ENCODE data around the gene ALDH6A1. TPM values are rescaled to one million over a fixed set of nuclear protein-coding genes. Genes with fewer than 3 reads are reported as not detected.

Gene ALDH6A1
- total RNA-seq, 6 experiments from 2014 or later, result 13.3 to 17.7 (median 14.4) TPM

DNA sequence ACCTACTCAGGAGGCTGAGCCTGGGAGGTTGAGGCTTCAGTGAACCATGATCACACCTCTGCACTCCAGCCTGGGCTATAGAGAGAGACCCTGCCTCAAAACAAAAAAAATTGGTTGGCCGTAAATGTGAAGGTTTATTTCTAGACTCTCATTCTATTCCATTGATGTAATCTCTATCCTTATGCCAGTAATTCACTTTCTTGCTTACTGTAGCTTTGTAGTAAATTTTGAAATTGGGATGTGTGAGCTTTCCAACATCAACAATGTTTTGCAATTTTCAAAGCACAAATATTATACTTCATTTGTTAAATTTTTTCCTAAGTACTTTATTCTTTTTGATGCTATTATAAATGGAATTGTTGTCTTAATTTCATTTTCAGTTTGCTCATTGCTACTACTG, 25.1 kb upstream of the ALDH6A1 start:
- no peaks in the 10 kb centered on the region for H3K9me3 Mint-ChIP-seq
- no peak for DNase-seq
- no peaks in the 10 kb centered on the region; the same call in 1 of the 2 replicates for H3K27me3 Mint-ChIP-seq (ENCODE audit: insufficient read depth)
- H3K36me3 Mint-ChIP-seq (ENCODE audit: low read depth), result no peaks in the 10 kb centered on the region
- H3K4me3 Mint-ChIP-seq, result no peak overlapping the region
- H3K27ac Mint-ChIP-seq, result no peak overlapping the region
- H3K4me1 Mint-ChIP-seq (ENCODE audit: low read depth), result no peaks in the 10 kb centered on the region
- TF ChIP-seq, protein P1, sequence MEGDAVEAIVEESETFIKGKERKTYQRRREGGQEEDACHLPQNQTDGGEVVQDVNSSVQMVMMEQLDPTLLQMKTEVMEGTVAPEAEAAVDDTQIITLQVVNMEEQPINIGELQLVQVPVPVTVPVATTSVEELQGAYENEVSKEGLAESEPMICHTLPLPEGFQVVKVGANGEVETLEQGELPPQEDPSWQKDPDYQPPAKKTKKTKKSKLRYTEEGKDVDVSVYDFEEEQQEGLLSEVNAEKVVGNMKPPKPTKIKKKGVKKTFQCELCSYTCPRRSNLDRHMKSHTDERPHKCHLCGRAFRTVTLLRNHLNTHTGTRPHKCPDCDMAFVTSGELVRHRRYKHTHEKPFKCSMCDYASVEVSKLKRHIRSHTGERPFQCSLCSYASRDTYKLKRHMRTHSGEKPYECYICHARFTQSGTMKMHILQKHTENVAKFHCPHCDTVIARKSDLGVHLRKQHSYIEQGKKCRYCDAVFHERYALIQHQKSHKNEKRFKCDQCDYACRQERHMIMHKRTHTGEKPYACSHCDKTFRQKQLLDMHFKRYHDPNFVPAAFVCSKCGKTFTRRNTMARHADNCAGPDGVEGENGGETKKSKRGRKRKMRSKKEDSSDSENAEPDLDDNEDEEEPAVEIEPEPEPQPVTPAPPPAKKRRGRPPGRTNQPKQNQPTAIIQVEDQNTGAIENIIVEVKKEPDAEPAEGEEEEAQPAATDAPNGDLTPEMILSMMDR (IDR thresholded peaks at IDR 0.05), result no peak

DNA sequence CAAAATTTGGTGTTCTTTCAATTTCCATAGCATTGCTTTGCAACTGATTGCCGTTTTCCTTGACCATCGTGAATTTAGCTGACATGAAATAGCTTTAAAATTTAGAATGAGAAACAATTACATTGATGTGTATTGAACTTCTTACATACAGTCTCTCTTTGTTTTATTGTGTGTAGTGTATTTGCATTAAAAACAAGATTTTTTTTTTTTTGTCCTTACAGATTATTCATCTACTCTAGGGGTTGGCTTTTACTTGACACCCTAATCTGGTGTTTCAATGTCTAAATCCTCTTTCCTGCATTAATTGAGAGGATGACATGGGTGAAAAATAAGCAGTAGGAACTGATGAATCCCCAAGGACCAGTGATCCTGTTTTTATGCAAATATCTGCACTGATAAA, 21.1 kb upstream of the ALDH6A1 start:
- TF ChIP-seq, protein P1 (IDR thresholded peaks at IDR 0.05), result no peak
- H3K27ac Mint-ChIP-seq, result no peak overlapping the region
- no peaks in the 10 kb centered on the region; the same call in 1 of the 2 replicates for H3K27me3 Mint-ChIP-seq (ENCODE audit: insufficient read depth)
- 0 out of 2 replicates have a peak, but pooled peaks cover 4% of the 10 kb centered on the region for H3K36me3 Mint-ChIP-seq (ENCODE audit: low read depth)
- DNase-seq, result no peak
- no peaks in the 10 kb centered on the region for H3K9me3 Mint-ChIP-seq
- no peaks in the 10 kb centered on the region for H3K4me1 Mint-ChIP-seq (ENCODE audit: low read depth)
- H3K4me3 Mint-ChIP-seq, result no peak overlapping the region

DNA sequence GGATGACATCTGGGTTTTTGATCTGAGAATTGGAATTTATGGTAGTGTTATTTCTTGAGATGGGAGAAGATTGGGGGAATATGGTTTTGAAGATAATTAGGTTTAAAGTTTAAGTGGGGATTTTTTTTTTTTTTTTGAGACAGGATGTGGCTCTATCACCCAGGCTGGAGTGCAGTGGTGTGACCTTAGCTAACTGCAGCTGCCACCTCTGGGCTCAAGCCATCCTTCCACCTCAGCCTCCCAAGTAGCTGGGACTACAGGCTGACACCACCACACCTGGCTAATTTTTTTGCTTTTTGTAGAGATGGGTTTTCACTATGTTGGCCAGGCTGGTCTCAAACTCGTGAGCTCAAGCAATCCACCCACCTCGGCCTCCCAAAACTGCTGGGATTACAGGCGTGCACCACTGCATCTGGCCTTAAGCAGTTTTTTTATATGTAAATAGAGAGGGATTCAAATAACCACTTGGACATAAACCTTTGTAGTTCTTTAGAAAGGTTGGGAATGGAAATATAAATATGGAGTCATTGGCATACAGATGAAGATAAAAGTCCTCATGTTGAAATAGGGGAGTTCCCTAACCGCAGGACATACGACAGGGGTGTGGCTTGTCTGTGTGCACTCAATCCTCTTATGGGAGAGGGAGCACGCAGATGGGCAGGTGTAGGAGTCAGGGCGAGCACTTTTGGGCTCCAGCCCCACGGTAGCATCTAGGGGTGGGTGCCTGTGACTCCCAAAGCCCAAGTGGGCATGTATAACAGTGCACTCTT, 5.2 kb upstream of the ALDH6A1 start:
- Mint-ChIP-seq H3K9me3 (no peaks in the 10 kb centered on the region), H3K4me3 (no peak overlapping the region), H3K27me3 (ENCODE audit: insufficient read depth) (peaks cover 5% of the 10 kb centered on the region), H3K4me1 (ENCODE audit: low read depth) (peaks cover 13% of the 10 kb centered on the region), H3K27ac (no peak overlapping the region; the same call in 1 of the 2 replicates), H3K36me3 (ENCODE audit: low read depth) (no peaks in the 10 kb centered on the region; the same call in 1 of the 2 replicates)
- DNase-seq, result no peak
- TF ChIP-seq, protein P1 (IDR thresholded peaks at IDR 0.05), result no peak

DNA sequence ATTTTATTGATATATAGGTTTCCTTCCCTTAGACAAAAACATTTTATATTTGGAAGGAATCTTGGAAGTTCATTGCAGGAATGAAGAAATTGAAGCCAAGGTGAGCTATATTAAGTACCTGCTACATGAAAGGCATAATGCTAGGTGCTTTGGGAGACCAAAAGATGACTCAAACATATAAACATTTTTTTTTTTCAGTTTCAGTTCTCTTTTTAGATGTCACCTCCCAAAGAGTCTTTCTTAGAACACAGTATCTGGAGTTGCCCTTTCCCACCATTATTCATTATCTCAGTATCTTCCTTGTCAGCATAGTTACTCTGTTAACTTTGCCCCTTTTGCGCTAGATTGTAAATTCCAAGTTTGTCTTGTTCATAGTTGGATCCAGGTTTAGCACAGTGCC, 1.6 kb upstream of the ALDH6A1 start:
- peak overlapping the region; percentile 94 for H3K27ac Mint-ChIP-seq
- peaks cover 30% of the 10 kb centered on the region for H3K4me1 Mint-ChIP-seq (ENCODE audit: low read depth)
- H3K27me3 Mint-ChIP-seq (ENCODE audit: insufficient read depth), result peaks cover 7% of the 10 kb centered on the region
- no peaks in the 10 kb centered on the region; the same call in 1 of the 2 replicates for H3K36me3 Mint-ChIP-seq (ENCODE audit: low read depth)
- TF ChIP-seq, protein P1 (IDR thresholded peaks at IDR 0.05), result no peak
- DNase-seq, result no peak
- peak overlapping the region; percentile 97 for H3K4me3 Mint-ChIP-seq
- H3K9me3 Mint-ChIP-seq, result no peaks in the 10 kb centered on the region

DNA sequence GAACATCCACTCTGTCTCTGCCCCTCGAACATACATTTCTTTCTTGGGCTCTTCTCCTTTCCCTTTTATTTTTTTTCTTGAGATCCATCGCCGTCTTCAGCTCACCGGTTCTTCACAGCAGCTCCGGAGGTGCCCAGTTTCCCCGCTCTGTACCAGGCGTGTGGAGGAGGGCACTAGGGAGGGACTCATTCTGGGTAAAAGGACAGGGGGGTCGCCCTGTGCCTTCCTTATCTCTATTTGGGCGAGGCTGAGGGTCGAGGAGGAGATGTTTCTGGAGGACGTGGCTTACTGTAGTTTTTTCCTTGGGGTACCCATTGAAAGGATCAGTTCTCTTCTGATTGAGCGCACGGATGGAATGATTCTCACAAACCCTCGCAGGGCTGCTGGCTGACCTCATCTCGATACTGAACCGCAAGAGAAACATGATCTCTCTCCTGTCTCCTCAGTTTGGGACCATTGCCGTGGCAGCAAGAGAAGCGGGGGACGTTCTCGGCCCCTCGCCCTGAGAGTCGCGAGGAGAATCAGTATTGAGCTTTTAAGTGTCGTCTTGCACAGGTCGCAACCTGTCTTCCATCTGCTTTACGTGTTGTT, 889 bp upstream of the ALDH6A1 start:
- Mint-ChIP-seq H3K4me1 (ENCODE audit: low read depth) (peaks cover 30% of the 10 kb centered on the region), H3K4me3 (peak overlapping the region; percentile 97), H3K27me3 (ENCODE audit: insufficient read depth) (peaks cover 7% of the 10 kb centered on the region), H3K27ac (peak overlapping the region; percentile 94), H3K36me3 (ENCODE audit: low read depth) (no peaks in the 10 kb centered on the region), H3K9me3 (no peaks in the 10 kb centered on the region)
- peak; percentile 46 for DNase-seq
- TF ChIP-seq, protein P1 (IDR thresholded peaks at IDR 0.05), result no peak

All from HFFc6 (cell line).